Right ventricle myocardium inferior (tissue), 1 donor: ENCODE measurements around the gene GNG4. TPM values are rescaled to one million over a fixed set of nuclear protein-coding genes. Genes with fewer than 3 reads are reported as not detected.
"Not testable (repeated sequence)": the region's sequence is repeated elsewhere in the genome, so short reads cannot be mapped to it uniquely, and the experiment has no call there.

Experiments
- ATAC-seq: fragments of 200-7000 bp; cut with Tn5 transposase; one replicate; pipeline ENCODE4 v1.9.1; 2020; ENCODE audit warnings: mild to moderate bottlenecking, moderate library complexity
- DNase-seq: peaks from one replicate; pipeline ENCODE4 v3.0.0; 2021; ENCODE audit errors: missing footprints
- intact Hi-C: fragments of 100-400 bp; cut with DNase I; formaldehyde crosslinking; loops from one replicate; pipeline ENCODE4 v1.11.0; 2022
- total RNA-seq: library from RNA; stranded (reverse); fragmentation: NEBNext Ultra II Directional; extraction: Animal tissue kit (Norgen Biotek cat#: 25700); gene quantifications from one replicate; pipeline ENCODE4 v1.2.1, GENCODE V29; 2021
- donor health status: DM: no; HTN: yes; CAD: no; lungs with severe emphysema.

GNG4 gene
- total RNA-seq, 1 donor from 2014 or later: not detected

GRCh38 chr1:235632506-235633401, 16.8 kb downstream of the GNG4 start:
- intact Hi-C loops: no loop called here
- DNase-seq (no peak), ATAC-seq (no peak)

GRCh38 chr1:235631816-235632215, 17.8 kb downstream of the GNG4 start:
- ATAC-seq (no peak), DNase-seq (no peak)
- intact Hi-C loops: no loop called here

GRCh38 chr1:235628316-235629005, 21.1 kb downstream of the GNG4 start:
- intact Hi-C loops: no loop called here
- ATAC-seq: no peak

GRCh38 chr1:235625831-235626230, 23.8 kb downstream of the GNG4 start:
- ATAC-seq (no peak), DNase-seq (no peak)
- intact Hi-C loops: no loop called here

More at GRCh38 chr1:235628316-235629005, 21.1 kb downstream of the GNG4 start:
- no peak for DNase-seq

GRCh38 chr1:235625340-235625739, 24.2 kb downstream of the GNG4 start:
- intact Hi-C loops: no loop called here
- ATAC-seq: no peak

GRCh38 chr1:235624721-235625333, 24.8 kb downstream of the GNG4 start:
- ATAC-seq (no peak), DNase-seq (no peak)
- intact Hi-C loops: no loop called here

More at GRCh38 chr1:235625340-235625739, 24.2 kb downstream of the GNG4 start:
- no peak for DNase-seq

GRCh38 chr1:235622936-235623779, 26.4 kb downstream of the GNG4 start:
- no peak for ATAC-seq
- intact Hi-C loops: no loop called here

GRCh38 chr1:235619149-235619548, 30.4 kb downstream of the GNG4 start:
- intact Hi-C loops, ATAC-seq, DNase-seq: not testable (repeated sequence)

More at GRCh38 chr1:235622936-235623779, 26.4 kb downstream of the GNG4 start:
- no peak for DNase-seq

- ATAC-seq (no peak), DNase-seq (no peak)
- intact Hi-C loops: no loop called here
Observed at GRCh38 chr1:235617808-235618207, 31.8 kb downstream of the GNG4 start.

GRCh38 chr1:235617140-235617539, 32.4 kb downstream of the GNG4 start:
- ATAC-seq (no peak), DNase-seq (no peak)
- intact Hi-C loops: no loop called here

GRCh38 chr1:235614442-235614954, 35.1 kb downstream of the GNG4 start:
- ATAC-seq (no peak), DNase-seq (no peak)
- intact Hi-C loops: no loop called here

- no peak for DNase-seq
- no peak for ATAC-seq
- intact Hi-C loops: no loop called here
Observed at GRCh38 chr1:235613602-235614001, 36.0 kb downstream of the GNG4 start.

- ATAC-seq (no peak), DNase-seq (no peak)
- intact Hi-C loops: no loop called here
Observed at GRCh38 chr1:235612761-235613160, 36.8 kb downstream of the GNG4 start.

- ATAC-seq: no peak
Observed at GRCh38 chr1:235610157-235610556, 39.4 kb downstream of the GNG4 start.

GRCh38 chr1:235608278-235608677, 41.3 kb downstream of the GNG4 start:
- intact Hi-C loops: no loop called here
- ATAC-seq (no peak), DNase-seq (no peak)

More at GRCh38 chr1:235610157-235610556, 39.4 kb downstream of the GNG4 start:
- no peak for DNase-seq
- intact Hi-C loops: no loop called here

GRCh38 chr1:235607284-235607683, 42.3 kb downstream of the GNG4 start:
- DNase-seq (no peak), ATAC-seq (no peak)
- intact Hi-C loops: no loop called here

GRCh38 chr1:235601104-235601503, 48.5 kb downstream of the GNG4 start:
- intact Hi-C loops: no loop called here
- no peak for ATAC-seq

GRCh38 chr1:235599536-235599935, 50.0 kb downstream of the GNG4 start:
- no peak for ATAC-seq
- intact Hi-C loops: no loop called here

More at GRCh38 chr1:235601104-235601503, 48.5 kb downstream of the GNG4 start:
- DNase-seq: no peak

More at GRCh38 chr1:235599536-235599935, 50.0 kb downstream of the GNG4 start:
- no peak for DNase-seq
